Measurements from ENCODE around the gene SBK3.
"Not testable (repeated sequence)": the region's sequence is repeated elsewhere in the genome, so short reads cannot be mapped to it uniquely, and the experiment has no call there.

The SBK3 gene

DNA sequence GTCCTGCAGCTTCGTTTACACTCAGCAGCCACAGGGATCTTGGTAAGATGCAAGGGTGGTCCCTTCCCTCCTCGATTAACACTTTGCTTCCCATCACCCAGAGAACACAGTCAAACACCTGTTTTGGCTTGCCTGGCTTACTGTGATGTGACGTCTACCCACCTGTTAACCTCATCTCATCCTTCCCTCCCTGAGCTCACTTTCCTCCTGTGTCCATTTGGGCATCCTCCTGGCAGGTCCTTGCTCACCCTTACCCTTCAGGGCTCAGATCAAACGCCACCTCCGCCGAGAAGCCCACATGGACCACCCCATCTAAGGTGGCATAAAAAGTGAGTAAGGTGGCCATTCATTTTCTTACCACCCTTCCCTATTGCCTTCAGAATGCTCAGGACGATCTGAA is 44.8 kb upstream of the SBK3 start:
- TF ChIP-seq, protein P1, sequence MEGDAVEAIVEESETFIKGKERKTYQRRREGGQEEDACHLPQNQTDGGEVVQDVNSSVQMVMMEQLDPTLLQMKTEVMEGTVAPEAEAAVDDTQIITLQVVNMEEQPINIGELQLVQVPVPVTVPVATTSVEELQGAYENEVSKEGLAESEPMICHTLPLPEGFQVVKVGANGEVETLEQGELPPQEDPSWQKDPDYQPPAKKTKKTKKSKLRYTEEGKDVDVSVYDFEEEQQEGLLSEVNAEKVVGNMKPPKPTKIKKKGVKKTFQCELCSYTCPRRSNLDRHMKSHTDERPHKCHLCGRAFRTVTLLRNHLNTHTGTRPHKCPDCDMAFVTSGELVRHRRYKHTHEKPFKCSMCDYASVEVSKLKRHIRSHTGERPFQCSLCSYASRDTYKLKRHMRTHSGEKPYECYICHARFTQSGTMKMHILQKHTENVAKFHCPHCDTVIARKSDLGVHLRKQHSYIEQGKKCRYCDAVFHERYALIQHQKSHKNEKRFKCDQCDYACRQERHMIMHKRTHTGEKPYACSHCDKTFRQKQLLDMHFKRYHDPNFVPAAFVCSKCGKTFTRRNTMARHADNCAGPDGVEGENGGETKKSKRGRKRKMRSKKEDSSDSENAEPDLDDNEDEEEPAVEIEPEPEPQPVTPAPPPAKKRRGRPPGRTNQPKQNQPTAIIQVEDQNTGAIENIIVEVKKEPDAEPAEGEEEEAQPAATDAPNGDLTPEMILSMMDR (IDR thresholded peaks at IDR 0.05) = no peak
- peaks cover 39% of the 10 kb centered on the region for H3K27me3 ChIP-seq
- H3K27ac ChIP-seq = no peak overlapping the region
- H3K36me3 ChIP-seq = peaks cover 6% of the 10 kb centered on the region
- peaks cover 5 to 8% of the 10 kb centered on the region in 2 experiments for H3K4me1 ChIP-seq (ENCODE audit: control insufficient read depth in 1 of 2, insufficient read depth in 1 of 2, low read depth in 1 of 2, low read length in 1 of 2)
- H3K9me3 ChIP-seq = no peaks in the 10 kb centered on the region
- H3K4me3 ChIP-seq (ENCODE audit: low read depth in 1 of 2, low read length in 1 of 2) = no peak overlapping the region

DNA sequence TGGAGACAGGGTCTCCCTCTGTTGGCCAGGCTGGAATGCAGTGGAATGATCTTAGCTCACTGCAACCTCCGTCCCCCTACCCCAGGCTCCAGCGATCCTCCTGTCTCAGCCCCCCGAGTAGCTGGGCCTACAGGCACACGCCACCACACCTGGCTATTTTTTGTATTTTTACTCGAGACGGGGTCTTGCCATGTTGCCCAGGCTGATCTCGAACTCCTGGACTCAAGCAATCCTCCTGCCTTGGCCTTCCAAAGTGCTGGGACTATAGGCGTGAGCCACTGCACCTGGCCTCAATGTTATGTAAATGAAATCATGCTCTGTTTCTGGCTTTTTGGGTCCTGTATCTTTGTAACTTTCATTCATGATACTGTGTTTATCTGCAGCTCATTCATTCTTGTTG is 43.4 kb upstream of the SBK3 start:
- Histone ChIP-seq H3K27ac (no peak overlapping the region), H3K4me1 (ENCODE audit: control insufficient read depth in 1 of 2, insufficient read depth in 1 of 2, low read depth in 1 of 2, low read length in 1 of 2) (peaks cover 5 to 8% of the 10 kb centered on the region in 2 experiments), H3K36me3 (peaks cover 4% of the 10 kb centered on the region), H3K27me3 (peaks cover 52% of the 10 kb centered on the region), H3K9me3 (no peaks in the 10 kb centered on the region), H3K4me3 (ENCODE audit: low read depth in 1 of 2, low read length in 1 of 2) (no peak overlapping the region)
- TF ChIP-seq, protein P1 (IDR thresholded peaks at IDR 0.05) = no peak

DNA sequence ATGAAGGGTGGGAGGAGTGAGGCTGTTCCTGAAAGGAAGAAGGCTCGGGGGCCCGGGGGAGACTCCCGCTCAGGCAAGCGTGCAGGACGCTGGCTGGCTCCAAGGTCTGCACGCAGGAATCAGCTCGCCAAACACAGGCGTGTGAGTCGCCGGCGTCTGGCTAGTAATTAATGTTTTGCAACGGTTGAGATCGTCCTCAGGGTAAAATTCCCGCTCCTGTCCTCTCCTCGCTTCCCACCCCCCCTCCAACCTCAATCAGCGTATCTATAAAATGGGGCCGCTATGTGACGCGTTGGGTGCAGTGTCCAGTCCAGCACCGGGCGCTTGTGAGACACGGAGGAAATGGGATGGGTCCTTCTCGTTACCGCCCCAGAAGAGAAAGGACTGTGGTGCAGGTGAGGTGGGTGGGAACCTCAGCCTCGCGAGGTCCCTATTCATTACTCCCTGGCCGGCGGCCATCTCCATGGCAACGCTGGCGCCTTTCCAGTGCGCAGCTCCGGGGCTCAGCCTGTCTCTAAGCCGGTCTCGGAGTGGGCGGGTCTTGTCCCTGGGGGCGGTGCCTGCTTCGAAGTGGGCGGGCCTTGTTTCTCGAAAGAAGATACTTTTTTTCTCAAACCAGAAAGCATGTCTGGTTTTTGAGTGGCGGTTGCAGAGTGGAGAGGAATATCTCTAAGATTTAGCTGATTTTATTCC is 41.8 kb upstream of the SBK3 start:
- Histone ChIP-seq H3K4me3 (ENCODE audit: low read depth in 1 of 2, low read length in 1 of 2) (peak overlapping the region; percentile 33), H3K36me3 (no peaks in the 10 kb centered on the region), H3K9me3 (no peaks in the 10 kb centered on the region), H3K4me1 (ENCODE audit: control insufficient read depth in 1 of 2, insufficient read depth in 1 of 2, low read depth in 1 of 2, low read length in 1 of 2) (peaks cover 5 to 8% of the 10 kb centered on the region in 2 experiments), H3K27ac (no peak overlapping the region), H3K27me3 (peaks cover 59% of the 10 kb centered on the region)
- TF ChIP-seq, protein P1 (IDR thresholded peaks at IDR 0.05) = no peak

DNA sequence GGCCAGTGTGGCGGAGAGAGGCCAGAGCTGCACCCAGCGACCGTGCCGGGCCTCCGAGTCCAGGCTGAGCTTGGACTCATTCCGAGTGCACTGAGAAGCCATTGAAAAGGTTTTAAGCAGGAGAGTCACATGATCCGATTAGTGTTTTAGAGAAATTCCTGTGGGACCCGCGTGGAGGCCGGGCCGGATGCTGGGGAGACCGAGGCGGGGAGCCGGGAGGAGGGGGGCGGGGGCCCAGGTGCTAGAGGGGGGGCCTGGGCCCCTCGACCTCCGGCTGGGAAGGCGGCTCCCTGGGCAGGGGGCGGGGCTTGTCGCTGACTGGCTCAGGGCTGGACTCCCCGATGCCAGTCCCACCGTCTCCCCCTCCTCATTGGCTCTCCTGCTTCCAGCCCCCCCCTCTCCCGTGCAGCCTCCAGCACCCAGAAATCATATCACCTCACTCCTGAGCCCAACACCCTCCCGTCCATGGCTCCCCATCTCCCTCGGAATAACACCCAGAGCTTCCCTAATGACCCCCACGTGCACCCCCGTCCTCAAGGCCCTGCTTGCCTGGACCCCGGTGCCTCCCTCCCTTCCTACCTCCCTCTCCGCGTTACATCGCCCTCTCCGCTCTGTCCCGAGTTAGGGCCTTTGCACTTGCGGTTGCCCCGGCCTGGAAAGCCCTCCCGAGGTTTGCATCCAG is 40.5 kb upstream of the SBK3 start:
- TF ChIP-seq, protein P1 (IDR thresholded peaks at IDR 0.05) = no peak
- peaks cover 11 to 15% of the 10 kb centered on the region in 2 experiments for H3K4me1 ChIP-seq (ENCODE audit: control insufficient read depth in 1 of 2, insufficient read depth in 1 of 2, low read depth in 1 of 2, low read length in 1 of 2)
- H3K4me3 ChIP-seq (ENCODE audit: low read depth in 1 of 2, low read length in 1 of 2) = no peak overlapping the region
- no peak overlapping the region for H3K27ac ChIP-seq
- no peaks in the 10 kb centered on the region for H3K9me3 ChIP-seq
- H3K27me3 ChIP-seq = peaks cover 69% of the 10 kb centered on the region
- no peaks in the 10 kb centered on the region for H3K36me3 ChIP-seq

DNA sequence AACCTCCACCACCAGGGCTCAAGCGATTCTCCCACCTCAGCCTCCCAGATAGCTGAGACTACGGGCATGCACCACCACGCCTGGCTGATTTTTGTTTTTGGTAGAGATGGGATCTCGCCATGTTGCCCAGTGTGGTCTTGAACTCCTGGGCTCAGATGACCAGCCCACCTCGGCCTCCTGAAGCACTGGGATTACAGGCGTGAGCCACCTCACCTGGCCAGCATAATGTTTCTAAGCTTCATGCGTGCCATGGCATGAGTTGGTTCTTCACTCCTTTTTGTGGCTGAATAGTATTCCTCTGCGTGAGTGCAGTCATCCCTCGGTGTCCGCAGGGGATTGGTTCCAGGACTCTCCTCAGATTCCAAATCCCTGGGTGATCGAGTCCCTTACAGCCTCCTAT is 39.5 kb upstream of the SBK3 start:
- Histone ChIP-seq H3K27ac (no peak overlapping the region), H3K9me3 (no peaks in the 10 kb centered on the region), H3K27me3 (peaks cover 69% of the 10 kb centered on the region), H3K4me3 (ENCODE audit: low read depth in 1 of 2, low read length in 1 of 2) (no peak overlapping the region), H3K36me3 (no peaks in the 10 kb centered on the region), H3K4me1 (ENCODE audit: control insufficient read depth in 1 of 2, insufficient read depth in 1 of 2, low read depth in 1 of 2, low read length in 1 of 2) (peaks cover 14 to 24% of the 10 kb centered on the region in 2 experiments)
- TF ChIP-seq, protein P1 (IDR thresholded peaks at IDR 0.05) = no peak

DNA sequence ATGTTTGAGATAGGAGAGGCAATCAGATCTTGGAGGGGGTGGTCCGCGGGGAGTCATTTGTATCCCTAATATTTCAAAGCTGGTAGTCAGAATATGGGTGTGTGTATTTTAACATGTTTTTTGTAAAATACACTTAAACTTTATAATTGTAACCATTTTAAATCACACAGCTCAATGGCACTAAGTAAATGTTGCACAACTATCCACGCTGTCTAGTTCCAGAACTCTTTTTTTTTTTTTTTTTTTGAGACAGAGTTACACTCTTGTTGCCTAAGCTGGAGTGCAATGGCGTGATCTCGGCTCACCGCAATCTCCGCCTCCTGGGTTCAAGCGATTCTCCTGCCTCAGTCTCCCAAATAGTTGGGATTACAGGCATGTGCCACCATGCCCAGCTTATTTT is 38.6 kb upstream of the SBK3 start:
- not testable (repeated sequence) for H3K27ac ChIP-seq; H3K9me3 ChIP-seq; H3K4me3 ChIP-seq (ENCODE audit: low read depth in 1 of 2, low read length in 1 of 2); H3K36me3 ChIP-seq
- peaks cover 69% of the 10 kb centered on the region for H3K27me3 ChIP-seq
- peaks cover 14 to 24% of the 10 kb centered on the region in 2 experiments for H3K4me1 ChIP-seq (ENCODE audit: control insufficient read depth in 1 of 2, insufficient read depth in 1 of 2, low read depth in 1 of 2, low read length in 1 of 2)

DNA sequence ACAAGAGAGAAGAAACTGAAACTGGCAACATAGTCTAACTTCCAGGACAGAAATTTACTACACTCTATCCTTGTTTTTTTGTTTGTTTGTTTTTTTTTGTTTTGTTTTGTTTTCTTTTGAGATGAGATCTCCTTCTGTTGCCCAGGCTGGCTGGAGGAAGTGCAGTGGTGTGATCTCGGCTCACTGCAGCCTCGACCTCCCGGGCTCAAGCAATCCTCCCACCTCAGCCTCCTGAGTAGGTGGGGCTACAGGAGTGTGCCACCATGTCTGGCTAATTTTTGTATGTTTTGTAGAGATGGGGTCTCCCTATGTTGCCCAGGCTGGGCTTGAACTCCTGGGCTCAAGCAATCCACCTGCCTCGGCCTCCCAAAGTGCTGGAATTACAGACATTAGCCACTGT is 36.9 kb upstream of the SBK3 start:
- H3K36me3 ChIP-seq; H3K27ac ChIP-seq; H3K4me3 ChIP-seq (ENCODE audit: low read depth in 1 of 2, low read length in 1 of 2); H3K9me3 ChIP-seq: not testable (repeated sequence)
- peaks cover 52% of the 10 kb centered on the region for H3K27me3 ChIP-seq
- peaks cover 14 to 21% of the 10 kb centered on the region in 2 experiments for H3K4me1 ChIP-seq (ENCODE audit: control insufficient read depth in 1 of 2, insufficient read depth in 1 of 2, low read depth in 1 of 2, low read length in 1 of 2)

All from neutrophil (primary cell).